ENCODE measurements around the gene ADAMTS16. TPM values are rescaled to one million over a fixed set of nuclear protein-coding genes. Genes with fewer than 3 reads are reported as not detected.

The ADAMTS16 gene
- total and polyA plus RNA-seq, 9 of the 15 experiments (the other 6 are each of a cell fraction or from before 2014, with no cell fraction given), result not detected

DNA sequence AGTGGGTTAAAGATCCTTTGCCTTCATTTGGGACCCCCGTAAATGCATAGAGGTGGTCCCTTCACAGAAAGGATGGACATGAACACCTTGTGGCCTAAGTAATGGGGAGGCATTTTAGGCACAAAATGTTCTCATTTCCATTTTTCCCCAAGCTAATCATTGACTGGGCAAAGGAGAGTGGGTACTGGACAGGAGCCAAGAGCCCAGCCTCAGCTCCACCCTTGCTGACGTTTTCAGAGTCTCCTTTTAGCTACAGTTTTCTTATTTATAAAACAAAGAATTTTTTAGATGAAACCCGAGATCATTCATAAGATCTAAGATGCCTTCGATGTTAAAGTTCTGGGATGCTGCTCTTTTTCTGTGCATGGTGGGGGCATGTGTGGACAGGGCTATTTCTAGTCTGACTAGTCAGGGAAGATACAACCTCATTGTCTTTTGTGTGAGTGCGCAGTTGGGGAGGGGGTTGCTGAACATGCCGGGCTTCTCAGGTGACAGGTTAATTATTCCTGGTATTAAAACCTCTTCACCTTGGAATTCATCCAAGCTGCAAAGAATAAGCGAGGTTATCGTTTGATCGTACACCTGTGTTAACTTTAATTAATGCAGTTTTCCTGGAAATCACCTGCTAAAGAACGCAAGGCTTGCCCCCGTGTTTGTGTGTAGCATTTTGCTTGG lies 48.4 kb downstream of the ADAMTS16 start:
- Histone ChIP-seq H3K4me2 (ENCODE audit: insufficient read depth, low read length) (no peak overlapping the region), H3K4me1 (replicated peaks in 1 of 2; ENCODE audit: control insufficient read depth in 2 of 2, insufficient read depth in 2 of 2, low read length in 2 of 2) (no peaks in the 10 kb centered on the region), H3K27me3 (ENCODE audit: control insufficient read depth in 2 of 2, insufficient read depth in 2 of 2, low read length in 2 of 2) (peaks cover 0 to 10% of the 10 kb centered on the region in 2 experiments; a peak in 2 of 5 replicates), H3K4me3 (no peak overlapping the region), H3K9me3 (replicated peaks; ENCODE audit: control insufficient read depth, insufficient read depth, low read depth, low read length) (no peaks in the 10 kb centered on the region), H3K79me2 (ENCODE audit: control insufficient read depth, insufficient read depth, low read length) (no peaks in the 10 kb centered on the region), H3K27ac (ENCODE audit: extremely low read depth, low read depth, low read length) (no peak overlapping the region), H3K9me1 (ENCODE audit: control insufficient read depth, insufficient read depth, low read length) (no peaks in the 10 kb centered on the region), H2AFZ (ENCODE audit: low read depth, low read length) (no peak overlapping the region), H4K20me1 (replicated peaks; ENCODE audit: control insufficient read depth, insufficient read depth, low read length) (no peaks in the 10 kb centered on the region; the same call in 1 of the 2 replicates), H3K9ac (ENCODE audit: insufficient read depth in 1 of 2, low read depth in 2 of 2, low read length in 2 of 2) (no peak overlapping the region), H3K36me3 (ENCODE audit: control insufficient read depth, insufficient read depth, low read length) (no peaks in the 10 kb centered on the region)
- intact Hi-C loops (cut with micrococcal nuclease) (no loop called here), in situ Hi-C loops (cut with MboI) (no loop called here)
- WGBS (ENCODE audit: insufficient coverage, low coverage, missing lambda C conversion rate), result 0% methylated on average over 11 of the region's 11 CpGs
- POLR2A ChIA-PET, result no interaction called here
- ATAC-seq (no peak), FAIRE-seq (no peak), DNase-seq (ENCODE audit: extremely low read depth in 1 of 4, low spot score in 3 of 4) (no peak)
- CTCF ChIA-PET (ENCODE audit: low intra/inter-chr PET ratio), result no interaction called here
- no peak for TF ChIP-seq NCOA2 (IDR thresholded peaks at IDR 0.05; ENCODE audit: partially characterized antibody in 2 of 2)
- TF ChIP-seq ZNF830 (CRISPR knock-in tag; IDR thresholded peaks at IDR 0.05), result no peak
- TF ChIP-seq CEBPG (CRISPR knock-in tag; IDR thresholded peaks at IDR 0.05), result no peak
- no peak for TF ChIP-seq CEBPG (tag; conservative IDR thresholded peaks at IDR 0.05 in 1 of 2, IDR thresholded peaks at IDR 0.05 in 1 of 2)
- no peak for TF ChIP-seq SMARCC2 (IDR thresholded peaks at IDR 0.05; ENCODE audit: low read depth)
- no peak for TF ChIP-seq ESRRA (IDR thresholded peaks at IDR 0.05; ENCODE audit: borderline replicate concordance, low read depth)
- no peak for TF ChIP-seq HNRNPK (IDR thresholded peaks at IDR 0.05; ENCODE audit: low read depth, low read length, poor library complexity, severe bottlenecking)
- TF ChIP-seq ZNF316 (IDR thresholded peaks at IDR 0.05), result no peak
- no peak for TF ChIP-seq MIER1 (IDR thresholded peaks at IDR 0.05; ENCODE audit: low read depth)
- no peak for TF ChIP-seq ZNF584 (CRISPR knock-in tag; IDR thresholded peaks at IDR 0.05; ENCODE audit: low read depth)
- TF ChIP-seq, protein P1, sequence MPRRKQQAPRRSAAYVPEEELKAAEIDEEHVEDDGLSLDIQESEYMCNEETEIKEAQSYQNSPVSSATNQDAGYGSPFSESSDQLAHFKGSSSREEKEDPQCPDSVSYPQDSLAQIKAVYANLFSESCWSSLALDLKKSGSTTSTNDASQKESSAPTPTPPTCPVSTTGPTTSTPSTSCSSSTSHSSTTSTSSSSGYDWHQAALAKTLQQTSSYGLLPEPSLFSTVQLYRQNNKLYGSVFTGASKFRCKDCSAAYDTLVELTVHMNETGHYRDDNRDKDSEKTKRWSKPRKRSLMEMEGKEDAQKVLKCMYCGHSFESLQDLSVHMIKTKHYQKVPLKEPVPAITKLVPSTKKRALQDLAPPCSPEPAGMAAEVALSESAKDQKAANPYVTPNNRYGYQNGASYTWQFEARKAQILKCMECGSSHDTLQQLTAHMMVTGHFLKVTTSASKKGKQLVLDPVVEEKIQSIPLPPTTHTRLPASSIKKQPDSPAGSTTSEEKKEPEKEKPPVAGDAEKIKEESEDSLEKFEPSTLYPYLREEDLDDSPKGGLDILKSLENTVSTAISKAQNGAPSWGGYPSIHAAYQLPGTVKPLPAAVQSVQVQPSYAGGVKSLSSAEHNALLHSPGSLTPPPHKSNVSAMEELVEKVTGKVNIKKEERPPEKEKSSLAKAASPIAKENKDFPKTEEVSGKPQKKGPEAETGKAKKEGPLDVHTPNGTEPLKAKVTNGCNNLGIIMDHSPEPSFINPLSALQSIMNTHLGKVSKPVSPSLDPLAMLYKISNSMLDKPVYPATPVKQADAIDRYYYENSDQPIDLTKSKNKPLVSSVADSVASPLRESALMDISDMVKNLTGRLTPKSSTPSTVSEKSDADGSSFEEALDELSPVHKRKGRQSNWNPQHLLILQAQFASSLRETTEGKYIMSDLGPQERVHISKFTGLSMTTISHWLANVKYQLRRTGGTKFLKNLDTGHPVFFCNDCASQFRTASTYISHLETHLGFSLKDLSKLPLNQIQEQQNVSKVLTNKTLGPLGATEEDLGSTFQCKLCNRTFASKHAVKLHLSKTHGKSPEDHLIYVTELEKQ (CRISPR knock-in tag; IDR thresholded peaks at IDR 0.05), result no peak
- TF ChIP-seq ARNT (IDR thresholded peaks at IDR 0.05), result no peak
- TF ChIP-seq, protein P2, sequence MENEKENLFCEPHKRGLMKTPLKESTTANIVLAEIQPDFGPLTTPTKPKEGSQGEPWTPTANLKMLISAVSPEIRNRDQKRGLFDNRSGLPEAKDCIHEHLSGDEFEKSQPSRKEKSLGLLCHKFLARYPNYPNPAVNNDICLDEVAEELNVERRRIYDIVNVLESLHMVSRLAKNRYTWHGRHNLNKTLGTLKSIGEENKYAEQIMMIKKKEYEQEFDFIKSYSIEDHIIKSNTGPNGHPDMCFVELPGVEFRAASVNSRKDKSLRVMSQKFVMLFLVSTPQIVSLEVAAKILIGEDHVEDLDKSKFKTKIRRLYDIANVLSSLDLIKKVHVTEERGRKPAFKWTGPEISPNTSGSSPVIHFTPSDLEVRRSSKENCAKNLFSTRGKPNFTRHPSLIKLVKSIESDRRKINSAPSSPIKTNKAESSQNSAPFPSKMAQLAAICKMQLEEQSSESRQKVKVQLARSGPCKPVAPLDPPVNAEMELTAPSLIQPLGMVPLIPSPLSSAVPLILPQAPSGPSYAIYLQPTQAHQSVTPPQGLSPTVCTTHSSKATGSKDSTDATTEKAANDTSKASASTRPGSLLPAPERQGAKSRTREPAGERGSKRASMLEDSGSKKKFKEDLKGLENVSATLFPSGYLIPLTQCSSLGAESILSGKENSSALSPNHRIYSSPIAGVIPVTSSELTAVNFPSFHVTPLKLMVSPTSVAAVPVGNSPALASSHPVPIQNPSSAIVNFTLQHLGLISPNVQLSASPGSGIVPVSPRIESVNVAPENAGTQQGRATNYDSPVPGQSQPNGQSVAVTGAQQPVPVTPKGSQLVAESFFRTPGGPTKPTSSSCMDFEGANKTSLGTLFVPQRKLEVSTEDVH (IDR thresholded peaks at IDR 0.05; ENCODE audit: low read depth, partially characterized antibody), result no peak
- no peak for TF ChIP-seq MAFK (IDR thresholded peaks at IDR 0.05; ENCODE audit: low read length)
- TF ChIP-seq, protein P3, sequence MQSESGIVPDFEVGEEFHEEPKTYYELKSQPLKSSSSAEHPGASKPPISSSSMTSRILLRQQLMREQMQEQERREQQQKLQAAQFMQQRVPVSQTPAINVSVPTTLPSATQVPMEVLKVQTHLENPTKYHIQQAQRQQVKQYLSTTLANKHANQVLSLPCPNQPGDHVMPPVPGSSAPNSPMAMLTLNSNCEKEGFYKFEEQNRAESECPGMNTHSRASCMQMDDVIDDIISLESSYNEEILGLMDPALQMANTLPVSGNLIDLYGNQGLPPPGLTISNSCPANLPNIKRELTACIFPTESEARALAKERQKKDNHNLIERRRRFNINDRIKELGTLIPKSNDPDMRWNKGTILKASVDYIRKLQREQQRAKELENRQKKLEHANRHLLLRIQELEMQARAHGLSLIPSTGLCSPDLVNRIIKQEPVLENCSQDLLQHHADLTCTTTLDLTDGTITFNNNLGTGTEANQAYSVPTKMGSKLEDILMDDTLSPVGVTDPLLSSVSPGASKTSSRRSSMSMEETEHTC (IDR thresholded peaks at IDR 0.05), result no peak
- no TSS peak for BruUV-seq (replicated peaks)
